ENCODE data around the gene UBALD2. TPM values are rescaled to one million over a fixed set of nuclear protein-coding genes. Genes with fewer than 3 reads are reported as not detected.

The UBALD2 gene
- total and polyA plus RNA-seq, 2 of the 8 experiments (the other 6 are each of a cell fraction or from before 2014, with no cell fraction given): 17.8 to 22.6 TPM

- 98% methylated on average over 2 of the region's 2 CpGs; no CpG with 5 or more reads in 1 of the 2 experiments for WGBS, 2 experiments (ENCODE audit: extremely low coverage in 1 of 2, insufficient coverage in 1 of 2, insufficient read length in 1 of 2, insufficient replicate concordance in 2 of 2, low coverage in 1 of 2, low lambda C conversion rate in 2 of 2, missing lambda C conversion rate in 1 of 2)
- Histone ChIP-seq H2BK20ac (ENCODE audit: low read length) (no peak overlapping the region), H3K23me2 (ENCODE audit: low read depth, low read length) (no peaks in the 10 kb centered on the region), H3K4ac (replicated peaks; ENCODE audit: insufficient read length, low read depth, low read length) (no peak overlapping the region), H3K27ac (ENCODE audit: low read depth, low read length) (no peak overlapping the region), H2BK120ac (replicated peaks; ENCODE audit: low read depth, low read length) (no peak overlapping the region), H3K79me1 (ENCODE audit: low read depth, low read length) (no peaks in the 10 kb centered on the region), H4K91ac (replicated peaks; ENCODE audit: insufficient read length, low read length) (no peak overlapping the region), H2BK12ac (ENCODE audit: low read depth, low read length) (no peak overlapping the region), H3K4me3 (ENCODE audit: extremely low read depth in 1 of 4, insufficient read depth in 2 of 4, low read depth in 3 of 4, low read length in 4 of 4) (no peak overlapping the region), H3K36me3 (ENCODE audit: control insufficient read depth in 2 of 4, insufficient read depth in 4 of 4, low read length in 3 of 4) (no peaks in the 10 kb centered on the region), H3K4me2 (ENCODE audit: insufficient read depth in 1 of 2, low read depth in 2 of 2, low read length in 2 of 2) (no peak overlapping the region), H2AFZ (ENCODE audit: low read length) (no peak overlapping the region), H3K4me1 (replicated peaks in 1 of 4; ENCODE audit: control insufficient read depth in 3 of 4, insufficient read depth in 4 of 4, low read length in 3 of 4) (peaks cover 0 to 2% (median 0%) of the 10 kb centered on the region in 4 experiments; a peak in 1 of 7 replicates), H2BK5ac (ENCODE audit: low read depth, low read length) (no peak overlapping the region), H3K23ac (ENCODE audit: insufficient read length) (no peak overlapping the region), H4K8ac (ENCODE audit: extremely low read depth, insufficient read depth, low read length) (no peak overlapping the region), H3K56ac (replicated peaks; ENCODE audit: insufficient read length, low read depth, low read length) (no peak overlapping the region), H4K20me1 (replicated peaks in 1 of 2; ENCODE audit: control insufficient read depth in 1 of 2, insufficient read depth in 2 of 2, low read length in 2 of 2) (no peaks in the 10 kb centered on the region), H3K27me3 (replicated peaks in 1 of 4; ENCODE audit: control insufficient read depth in 3 of 4, extremely low read depth in 1 of 4, insufficient read depth in 3 of 4, low read length in 3 of 4) (no peaks in the 10 kb centered on the region), H3K9ac (replicated peaks in 1 of 4; ENCODE audit: extremely low read depth in 1 of 4, low read depth in 3 of 4, low read length in 3 of 4) (no peak overlapping the region), H3K9me3 (ENCODE audit: insufficient read depth in 2 of 2, low read depth in 1 of 2, low read length in 1 of 2) (no peaks in the 10 kb centered on the region), H3K14ac (ENCODE audit: insufficient read length) (no peak overlapping the region), H2AK5ac (ENCODE audit: low read depth, low read length) (no peak overlapping the region), H4K5ac (ENCODE audit: insufficient read length, low read depth, low read length) (no peak overlapping the region), H3K18ac (ENCODE audit: extremely low read depth, low read length) (no peak overlapping the region), H2BK15ac (ENCODE audit: low read length) (no peak overlapping the region), H3K79me2 (ENCODE audit: control insufficient read depth in 1 of 2, insufficient read depth in 2 of 2, low read length in 2 of 2) (0 out of 4 replicates have a peak, but pooled peaks cover 0 to 2% of the 10 kb centered on the region in 2 experiments)
- CTCF ChIA-PET (ENCODE audit: partially characterized antibody): interaction anchor here (0.5 to 1.6 kb wide), 4 partner anchors 11 to 107 kb away, joined by 3 to 4 read pairs (median 3); no protein-coding TSS in a partner anchor
- DNase-seq (ENCODE audit: low read depth in 1 of 2, low spot score in 2 of 2) (no peak), FAIRE-seq (no peak)
- POLR2A ChIA-PET (ENCODE audit: partially characterized antibody): no interaction called here
- TF ChIP-seq RAD21 (IDR thresholded peaks at IDR 0.05 in 1 of 2, conservative IDR thresholded peaks at IDR 0.05 in 1 of 2; ENCODE audit: low read depth in 2 of 2, low read length in 2 of 2): no peak
- no peak for TF ChIP-seq TAF7 (optimal IDR thresholded peaks at IDR 0.05; ENCODE audit: borderline replicate concordance, low read depth, low read length)
- no peak for TF ChIP-seq RFX5 (IDR thresholded peaks at IDR 0.05; ENCODE audit: borderline replicate concordance, low read depth, low read length)
- no peak for TF ChIP-seq GTF2F1 (IDR thresholded peaks at IDR 0.05; ENCODE audit: borderline replicate concordance, low read depth, low read length)
- no peak for TF ChIP-seq EP300 (IDR thresholded peaks at IDR 0.05; ENCODE audit: borderline replicate concordance in 1 of 2, low read depth in 2 of 2, low read length in 2 of 2)
- no peak for TF ChIP-seq YY1 (IDR thresholded peaks at IDR 0.05; ENCODE audit: low read depth, low read length)
- TF ChIP-seq ATF3 (IDR thresholded peaks at IDR 0.05; ENCODE audit: insufficient read depth, low read depth, low read length): no peak
- no peak for TF ChIP-seq CHD1 (IDR thresholded peaks at IDR 0.05; ENCODE audit: low read depth, low read length)
- no peak for TF ChIP-seq HDAC6 (IDR thresholded peaks at IDR 0.05; ENCODE audit: low read depth, low read length)
These were observed 32.8 kb upstream of the UBALD2 start for GRCh38 chr17:76232342-76232741.

Measured in H1 (cell line).